Karpas-422 (cell line): ENCODE results near the gene INTS1. TPM values are rescaled to one million over a fixed set of nuclear protein-coding genes. Genes with fewer than 3 reads are reported as not detected.

Experiments
- DNase-seq: peaks from one replicate; pipeline ENCODE4 v3.0.0-alpha.2; 2015
- H2AFZ ChIP-seq: fragments of 200-600 bp; sonication (generic); 2 replicates; pipeline ENCODE4 v1.6.1; 2014; ENCODE audit warnings: antibody characterized with exemption, low read length, mixed read lengths
- H3K27ac ChIP-seq: fragments of 200-600 bp; sonication (generic); 2 replicates; pipeline ENCODE4 v1.5.1; 2014; ENCODE audit warnings: mild to moderate bottlenecking, low read length, moderate library complexity
- H3K27me3 ChIP-seq: fragments of 200-600 bp; sonication (generic); 2 replicates; pipeline ENCODE4 v1.6.1; 2014; ENCODE audit warnings: low read length, mixed read lengths
- H3K36me3 ChIP-seq: fragments of 200-600 bp; sonication (generic); 2 replicates; pipeline ENCODE4 v1.6.1; 2014; ENCODE audit warnings: low read length, mixed read lengths; ENCODE audit not compliant: insufficient read depth
- H3K4me1 ChIP-seq: fragments of 200-600 bp; sonication (generic); 2 replicates; pipeline ENCODE4 v1.6.1; 2014; ENCODE audit warnings: mild to moderate bottlenecking, low read length, mixed read lengths
- H3K4me2 ChIP-seq: fragments of 200-600 bp; sonication (generic); 2 replicates; pipeline ENCODE4 v1.6.1; 2014; ENCODE audit warnings: low read length, low read depth, mild to moderate bottlenecking; ENCODE audit not compliant: poor library complexity, severe bottlenecking
- H3K4me3 ChIP-seq: fragments of 200-600 bp; sonication (generic); 2 replicates; pipeline ENCODE4 v1.5.1; 2014; ENCODE audit warnings: mild to moderate bottlenecking, antibody characterized with exemption, low read length, mixed read lengths
- H3K79me2 ChIP-seq: fragments of 200-600 bp; sonication (generic); 2 replicates; pipeline ENCODE4 v1.6.1; 2014; ENCODE audit warnings: mild to moderate bottlenecking, low read length, mixed read lengths
- H3K9ac ChIP-seq: fragments of 200-600 bp; sonication (generic); 2 replicates; pipeline ENCODE4 v1.6.0; 2014; ENCODE audit warnings: low read length
- H3K9me2 ChIP-seq: fragments of 200-600 bp; sonication (generic), shearing (Covaris generic); replicated peaks from 2 replicates; pipeline ENCODE4 v1.6.0; 2014; ENCODE audit warnings: mild to moderate bottlenecking, low read length, moderate library complexity; ENCODE audit not compliant: insufficient read depth
- H3K9me3 ChIP-seq: fragments of 300-700, 200-600 bp; sonication (generic); 2 replicates; pipeline ENCODE4 v1.6.1; 2014; ENCODE audit warnings: low read length, mixed read lengths
- H4K20me1 ChIP-seq: fragments of 200-600 bp; sonication (generic); 2 replicates; pipeline ENCODE4 v1.6.1; 2014; ENCODE audit warnings: mild to moderate bottlenecking, antibody characterized with exemption, low read length, low read depth; ENCODE audit not compliant: insufficient read depth
- total RNA-seq: library from RNA; depleted of rRNA; stranded (reverse); fragments of >200 nt; shearing (Covaris generic); gene quantifications from 2 replicates; pipeline ENCODE4 v1.2.3, GENCODE V29; 2014; ENCODE audit warnings: low replicate concordance

INTS1 gene
- total RNA-seq, 1 experiment from 2014 or later: 25.7 TPM

- Histone ChIP-seq H3K27ac (no peak overlapping the region), H2AFZ (no peak overlapping the region), H3K9me3 (no peaks in the 10 kb centered on the region), H3K36me3 (no peaks in the 10 kb centered on the region), H3K4me2 (no peak overlapping the region), H4K20me1 (no peaks in the 10 kb centered on the region), H3K4me3 (no peak overlapping the region), H3K9ac (no peak overlapping the region), H3K27me3 (no peaks in the 10 kb centered on the region), H3K9me2 (no peaks in the 10 kb centered on the region), H3K79me2 (no peaks in the 10 kb centered on the region), H3K4me1 (no peaks in the 10 kb centered on the region)
- no peak for DNase-seq
Observed at GRCh38 chr7:1480670-1481069, 23.5 kb downstream of the INTS1 start.

- H3K36me3 ChIP-seq: no peaks in the 10 kb centered on the region
- no peak for DNase-seq
- H3K9ac ChIP-seq: no peak overlapping the region
Observed at GRCh38 chr7:1479287-1479686, 24.9 kb downstream of the INTS1 start.

GRCh38 chr7:1478480-1478879 lies 25.7 kb downstream of the INTS1 start:
- Histone ChIP-seq H3K36me3 (0 out of 2 replicates have a peak, but pooled peaks cover 3% of the 10 kb centered on the region), H2AFZ (no peak overlapping the region), H3K9me2 (no peaks in the 10 kb centered on the region), H3K4me3 (no peak overlapping the region), H3K27me3 (no peaks in the 10 kb centered on the region), H3K9ac (no peak overlapping the region), H3K9me3 (no peaks in the 10 kb centered on the region), H3K27ac (no peak overlapping the region), H3K4me2 (no peak overlapping the region), H4K20me1 (no peaks in the 10 kb centered on the region), H3K79me2 (no peaks in the 10 kb centered on the region), H3K4me1 (no peaks in the 10 kb centered on the region)
- DNase-seq: no peak

More at GRCh38 chr7:1479287-1479686, 24.9 kb downstream of the INTS1 start:
- H3K27ac ChIP-seq: no peak overlapping the region
- H3K9me2 ChIP-seq: no peaks in the 10 kb centered on the region
- no peaks in the 10 kb centered on the region for H3K4me1 ChIP-seq
- H3K79me2 ChIP-seq: no peaks in the 10 kb centered on the region
- H3K4me2 ChIP-seq: no peak overlapping the region
- H3K27me3 ChIP-seq: no peaks in the 10 kb centered on the region
- H3K4me3 ChIP-seq: no peak overlapping the region
- H2AFZ ChIP-seq: no peak overlapping the region
- H4K20me1 ChIP-seq: no peaks in the 10 kb centered on the region
- H3K9me3 ChIP-seq: no peaks in the 10 kb centered on the region

- no peak overlapping the region for H3K4me3 ChIP-seq
- H3K4me2 ChIP-seq: no peak overlapping the region
- H3K9ac ChIP-seq: no peak overlapping the region
- no peak for DNase-seq
- H2AFZ ChIP-seq: no peak overlapping the region
- no peaks in the 10 kb centered on the region for H3K79me2 ChIP-seq
- no peaks in the 10 kb centered on the region for H3K27me3 ChIP-seq
- H3K9me3 ChIP-seq: no peaks in the 10 kb centered on the region
- no peaks in the 10 kb centered on the region for H3K9me2 ChIP-seq
- H3K27ac ChIP-seq: no peak overlapping the region
- no peaks in the 10 kb centered on the region for H3K4me1 ChIP-seq
- H4K20me1 ChIP-seq: no peaks in the 10 kb centered on the region
- H3K36me3 ChIP-seq: 0 out of 2 replicates have a peak, but pooled peaks cover 3% of the 10 kb centered on the region
Observed at GRCh38 chr7:1476859-1477258, 27.3 kb downstream of the INTS1 start.

GRCh38 chr7:1475991-1476390 lies 28.2 kb downstream of the INTS1 start:
- H3K36me3 ChIP-seq: 0 out of 2 replicates have a peak, but pooled peaks cover 3% of the 10 kb centered on the region

GRCh38 chr7:1475393-1475792 lies 28.8 kb downstream of the INTS1 start:
- no peaks in the 10 kb centered on the region for H3K27me3 ChIP-seq
- H3K4me1 ChIP-seq: no peaks in the 10 kb centered on the region
- no peak overlapping the region for H3K4me2 ChIP-seq
- DNase-seq: no peak
- H3K4me3 ChIP-seq: no peak overlapping the region
- H4K20me1 ChIP-seq: no peaks in the 10 kb centered on the region
- H3K9ac ChIP-seq: no peak overlapping the region
- no peak overlapping the region for H3K27ac ChIP-seq
- no peaks in the 10 kb centered on the region for H3K9me3 ChIP-seq
- H3K79me2 ChIP-seq: no peaks in the 10 kb centered on the region
- H3K36me3 ChIP-seq: 0 out of 2 replicates have a peak, but pooled peaks cover 3% of the 10 kb centered on the region
- H2AFZ ChIP-seq: no peak overlapping the region
- H3K9me2 ChIP-seq: no peaks in the 10 kb centered on the region

More at GRCh38 chr7:1475991-1476390, 28.2 kb downstream of the INTS1 start:
- Histone ChIP-seq H3K79me2 (no peaks in the 10 kb centered on the region), H3K4me2 (no peak overlapping the region), H3K4me3 (no peak overlapping the region), H3K9me2 (no peaks in the 10 kb centered on the region), H4K20me1 (no peaks in the 10 kb centered on the region), H3K9me3 (no peaks in the 10 kb centered on the region), H3K27me3 (no peaks in the 10 kb centered on the region), H3K4me1 (no peaks in the 10 kb centered on the region), H3K27ac (no peak overlapping the region), H3K9ac (no peak overlapping the region), H2AFZ (no peak overlapping the region)
- DNase-seq: no peak

- Histone ChIP-seq H3K9me2 (no peaks in the 10 kb centered on the region), H3K4me3 (no peak overlapping the region), H3K9me3 (no peaks in the 10 kb centered on the region), H3K27ac (no peak overlapping the region), H3K79me2 (no peaks in the 10 kb centered on the region), H3K36me3 (0 out of 2 replicates have a peak, but pooled peaks cover 3% of the 10 kb centered on the region), H3K4me1 (no peaks in the 10 kb centered on the region), H3K27me3 (no peaks in the 10 kb centered on the region), H3K4me2 (no peak overlapping the region), H4K20me1 (no peaks in the 10 kb centered on the region), H2AFZ (no peak overlapping the region), H3K9ac (no peak overlapping the region)
- no peak for DNase-seq
Observed at GRCh38 chr7:1474736-1475135, 29.5 kb downstream of the INTS1 start.

- no peak overlapping the region for H3K27ac ChIP-seq
- DNase-seq: peak; percentile 95
- H4K20me1 ChIP-seq: no peaks in the 10 kb centered on the region
- H3K4me2 ChIP-seq: no peak overlapping the region
- no peaks in the 10 kb centered on the region for H3K4me1 ChIP-seq
- no peak overlapping the region for H3K9ac ChIP-seq
- no peaks in the 10 kb centered on the region for H3K27me3 ChIP-seq
- no peak overlapping the region for H2AFZ ChIP-seq
- H3K9me3 ChIP-seq: no peaks in the 10 kb centered on the region
- H3K4me3 ChIP-seq: no peak overlapping the region
- H3K9me2 ChIP-seq: no peaks in the 10 kb centered on the region
- H3K79me2 ChIP-seq: no peaks in the 10 kb centered on the region
- H3K36me3 ChIP-seq: 0 out of 2 replicates have a peak, but pooled peaks cover 3% of the 10 kb centered on the region
Observed at GRCh38 chr7:1473864-1474512, 30.2 kb downstream of the INTS1 start.
